ENCODE measurements around the gene TLN1.

TLN1 gene

DNA sequence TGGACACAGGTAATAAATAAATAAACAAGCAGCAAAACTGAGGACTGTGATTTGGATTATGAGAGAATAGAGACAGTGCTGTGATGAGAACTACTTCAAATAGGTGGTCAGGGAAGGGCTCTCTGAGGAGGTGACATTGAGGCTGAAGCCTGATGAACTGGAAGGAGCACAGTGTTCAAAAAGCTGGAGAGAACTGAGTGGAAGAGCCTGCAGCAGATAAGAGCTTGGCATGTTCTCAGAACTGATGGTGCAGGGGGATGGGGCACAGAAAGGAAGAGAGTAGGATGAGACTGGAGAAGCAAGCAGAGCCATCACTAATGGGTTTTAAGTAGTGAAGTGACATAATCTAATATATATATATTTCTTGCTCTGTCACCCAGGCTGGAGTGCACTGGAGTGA, 31.1 kb downstream of the TLN1 start:
- DNase-seq: no peak

DNA sequence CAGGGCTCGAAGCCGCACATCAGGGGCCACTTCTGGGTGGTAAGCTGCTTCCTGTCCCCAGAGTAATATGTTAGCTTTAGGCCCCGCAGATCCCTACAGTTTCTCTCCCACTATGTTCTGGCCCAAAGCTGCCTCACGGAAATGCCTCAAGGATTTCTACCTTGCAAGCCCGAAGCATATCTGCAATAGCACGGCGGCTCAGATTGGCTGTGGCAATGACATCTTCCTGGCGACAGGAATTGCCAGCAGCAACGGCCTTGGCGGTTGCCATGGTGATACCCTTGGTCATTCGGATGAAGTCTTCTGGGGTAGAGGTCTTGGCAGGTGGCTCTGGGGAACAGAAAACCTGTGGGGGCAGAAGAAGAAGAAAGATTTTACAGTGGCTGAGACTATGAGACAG, 32.0 kb downstream of the TLN1 start:
- DNase-seq: no peak

DNA sequence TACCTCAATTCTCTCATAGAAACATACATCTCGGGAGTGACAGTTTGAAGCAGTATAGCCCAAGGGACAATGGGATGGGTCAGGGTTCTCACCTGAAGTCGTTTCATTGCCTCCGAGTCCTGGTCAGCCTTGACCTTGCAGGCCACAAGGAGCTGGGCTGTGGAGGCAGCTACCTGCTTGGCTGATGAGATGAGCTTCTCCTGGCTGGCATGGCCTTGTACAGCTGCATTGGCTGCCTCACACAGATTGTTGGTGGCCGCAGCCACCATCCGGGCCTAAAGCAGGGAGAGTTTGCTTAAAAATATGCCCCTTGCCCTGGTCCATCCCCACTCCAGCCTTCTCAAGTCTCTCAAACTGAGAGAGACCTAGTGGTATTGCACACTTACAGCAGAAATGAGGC, 33.8 kb downstream of the TLN1 start:
- no peak for DNase-seq

DNA sequence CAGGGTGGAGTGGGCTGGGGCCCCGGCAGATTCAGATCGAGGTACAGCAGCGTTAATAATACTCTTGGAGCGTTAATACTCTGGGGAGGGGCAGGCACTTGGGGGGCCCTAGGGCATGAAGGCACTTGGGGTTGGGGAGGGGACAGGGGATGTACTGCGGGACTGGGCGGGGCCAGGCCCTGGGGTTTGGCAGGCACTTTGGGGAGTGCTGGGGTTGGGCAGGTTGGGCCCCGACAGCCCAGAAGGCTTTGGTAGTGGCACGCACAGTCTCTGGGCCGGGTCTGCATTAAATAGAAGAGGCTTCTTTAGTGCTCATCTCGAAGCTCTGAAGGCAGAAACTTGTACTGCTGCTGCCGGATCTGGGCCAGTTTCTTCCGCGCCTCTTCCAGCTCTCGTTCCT, 34.5 kb downstream of the TLN1 start:
- no peak for DNase-seq

DNA sequence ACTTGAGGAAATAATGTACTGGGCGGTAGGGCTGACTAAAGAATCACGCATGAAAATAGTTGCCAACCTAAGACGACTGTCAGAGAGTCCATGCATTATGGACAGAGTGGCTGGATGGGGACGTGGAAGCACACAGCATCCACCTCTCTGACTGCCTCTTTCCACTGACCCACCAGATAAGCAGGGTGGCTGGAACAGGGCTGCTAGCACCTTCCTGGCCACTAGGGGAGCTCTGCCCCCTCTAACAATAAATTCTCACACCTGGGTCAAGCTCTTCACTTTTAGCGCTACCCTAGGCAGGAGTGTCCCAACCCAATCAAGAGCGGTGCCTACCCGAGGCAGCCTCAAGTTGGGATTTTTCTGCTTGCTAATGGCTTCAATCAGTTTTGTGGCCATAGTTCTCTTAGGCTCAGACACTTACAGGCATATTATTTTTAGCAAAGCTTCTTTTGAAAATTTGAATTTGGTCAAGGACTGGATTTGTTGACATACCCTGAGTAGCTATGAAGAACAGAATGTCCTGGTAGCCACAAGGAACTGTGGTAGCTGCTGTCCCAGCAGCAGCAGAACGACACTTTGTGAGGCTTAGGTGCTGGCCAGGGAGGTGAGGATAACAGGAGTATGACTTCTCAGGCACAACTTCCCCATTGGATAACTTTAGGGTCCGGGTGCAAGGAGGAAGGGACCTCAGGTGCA, 35.3 kb downstream of the TLN1 start:
- peak; percentile 42 for DNase-seq

DNA sequence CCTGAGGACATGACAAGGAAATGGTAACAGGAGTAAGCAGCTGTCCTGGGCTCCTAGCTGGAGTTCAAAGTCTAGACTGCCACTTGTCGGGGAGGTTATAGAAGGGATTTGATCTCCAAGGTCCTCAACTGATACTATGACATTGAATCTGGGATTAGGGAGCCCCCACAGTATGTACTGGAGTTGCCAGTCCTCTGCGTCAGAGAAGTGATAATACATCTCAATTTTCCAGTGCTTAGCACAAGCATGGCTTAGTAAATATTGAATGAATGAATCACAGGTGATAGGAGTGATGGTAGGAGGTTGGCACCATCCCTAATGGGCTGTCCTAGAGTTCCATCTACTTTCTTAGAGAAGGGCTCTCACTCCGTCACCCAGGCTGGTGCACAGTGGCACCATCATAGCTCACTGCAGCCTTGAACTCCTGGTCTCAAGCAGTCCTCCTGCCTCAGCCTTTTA, 36.0 kb downstream of the TLN1 start:
- DNase-seq: no peak

DNA sequence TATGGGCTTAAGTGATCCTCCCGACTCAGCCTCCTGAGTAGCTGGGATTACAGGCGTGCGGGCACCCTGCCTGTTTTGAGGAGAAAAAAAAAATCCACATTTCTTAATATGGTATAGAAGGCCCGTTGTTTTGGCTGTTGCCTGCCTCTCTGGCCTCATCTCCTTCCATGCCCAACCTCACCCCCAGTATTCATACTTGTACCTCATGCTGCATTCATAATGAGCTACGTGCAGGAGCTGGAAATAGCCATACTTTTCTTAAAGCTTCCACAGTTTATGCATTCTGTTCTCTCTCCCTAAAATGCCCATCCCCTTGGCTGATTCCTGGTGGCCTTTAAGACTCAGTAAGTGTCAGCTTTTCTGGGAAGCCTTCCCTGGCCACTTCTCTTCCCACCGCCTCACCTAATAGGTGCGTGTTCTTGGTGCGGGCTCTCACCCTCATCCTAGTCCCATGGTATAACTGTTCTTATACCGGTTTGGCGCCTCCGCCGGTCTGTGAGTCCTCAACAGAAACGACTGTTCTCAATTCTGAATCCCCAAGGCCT, 40.2 kb downstream of the TLN1 start:
- DNase-seq: no peak

DNA sequence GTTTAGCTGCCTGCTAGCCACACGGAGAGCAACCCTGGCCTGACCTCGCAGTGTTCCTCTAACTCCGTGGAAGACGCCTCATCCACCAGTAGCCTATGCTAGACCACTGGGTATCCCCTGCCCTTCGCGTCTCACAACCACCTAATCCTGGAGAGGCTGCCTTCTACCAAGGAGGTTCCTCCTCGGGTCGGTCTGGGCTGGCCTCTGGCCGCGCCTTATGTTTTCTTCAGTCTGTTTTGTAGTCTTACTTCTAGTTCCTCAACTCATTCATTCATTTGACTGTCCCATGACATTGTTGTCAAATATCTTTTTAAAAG, 40.7 kb downstream of the TLN1 start:
- DNase-seq: no peak

DNA sequence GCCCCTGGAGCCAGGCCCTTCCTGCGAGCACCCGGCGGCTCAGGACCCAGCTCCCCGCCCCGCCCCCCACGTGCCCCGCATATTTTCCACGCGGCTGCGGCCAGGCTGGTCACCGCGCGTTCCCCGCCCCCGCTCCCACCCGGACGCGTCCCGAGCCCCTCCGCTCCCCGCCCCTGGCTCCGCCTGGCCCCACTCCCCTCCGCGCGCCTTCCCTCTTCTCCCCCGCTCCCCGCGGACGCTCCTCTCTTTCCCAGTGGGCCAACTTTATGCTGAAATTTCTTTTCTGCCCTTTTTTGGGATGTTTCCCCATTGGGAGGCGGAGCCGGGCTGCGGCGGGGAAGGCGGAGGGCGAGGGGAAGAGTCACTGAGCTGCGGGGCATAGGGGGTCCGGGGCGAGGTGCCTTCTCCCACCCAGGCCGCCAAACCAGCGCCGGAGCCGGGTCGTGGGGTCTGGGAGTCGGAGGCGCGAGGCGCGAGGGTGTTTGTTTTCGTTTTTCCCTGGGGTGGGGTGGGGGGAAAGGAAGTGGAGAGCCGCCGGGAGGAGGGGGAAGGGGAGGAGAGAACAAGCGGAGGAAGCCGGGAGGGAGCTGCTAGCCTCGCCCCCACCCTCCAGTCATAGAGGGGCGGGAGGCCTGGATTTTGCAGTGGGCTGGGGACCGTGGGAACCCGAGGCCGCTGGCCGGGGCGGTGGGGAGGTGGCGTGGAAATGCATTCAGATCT, 41.2 kb downstream of the TLN1 start:
- peak; percentile 30 for DNase-seq

DNA sequence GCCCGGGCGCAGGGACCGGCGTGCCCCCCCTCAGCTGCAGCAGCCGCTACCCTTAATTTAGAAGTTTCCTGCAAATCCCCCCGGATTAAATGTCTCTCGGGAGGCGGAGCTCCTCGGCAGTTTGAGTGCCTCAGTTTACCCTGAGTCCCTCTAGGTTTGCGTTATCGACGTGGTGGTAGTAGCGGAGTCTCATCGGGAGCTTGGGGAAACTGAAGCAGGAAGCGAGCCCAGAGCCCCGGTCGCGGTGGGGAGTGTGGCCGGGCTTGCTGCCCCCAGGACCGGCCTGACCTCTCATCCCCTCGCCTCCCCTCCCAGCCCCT, 41.7 kb downstream of the TLN1 start:
- DNase-seq: no peak

DNA sequence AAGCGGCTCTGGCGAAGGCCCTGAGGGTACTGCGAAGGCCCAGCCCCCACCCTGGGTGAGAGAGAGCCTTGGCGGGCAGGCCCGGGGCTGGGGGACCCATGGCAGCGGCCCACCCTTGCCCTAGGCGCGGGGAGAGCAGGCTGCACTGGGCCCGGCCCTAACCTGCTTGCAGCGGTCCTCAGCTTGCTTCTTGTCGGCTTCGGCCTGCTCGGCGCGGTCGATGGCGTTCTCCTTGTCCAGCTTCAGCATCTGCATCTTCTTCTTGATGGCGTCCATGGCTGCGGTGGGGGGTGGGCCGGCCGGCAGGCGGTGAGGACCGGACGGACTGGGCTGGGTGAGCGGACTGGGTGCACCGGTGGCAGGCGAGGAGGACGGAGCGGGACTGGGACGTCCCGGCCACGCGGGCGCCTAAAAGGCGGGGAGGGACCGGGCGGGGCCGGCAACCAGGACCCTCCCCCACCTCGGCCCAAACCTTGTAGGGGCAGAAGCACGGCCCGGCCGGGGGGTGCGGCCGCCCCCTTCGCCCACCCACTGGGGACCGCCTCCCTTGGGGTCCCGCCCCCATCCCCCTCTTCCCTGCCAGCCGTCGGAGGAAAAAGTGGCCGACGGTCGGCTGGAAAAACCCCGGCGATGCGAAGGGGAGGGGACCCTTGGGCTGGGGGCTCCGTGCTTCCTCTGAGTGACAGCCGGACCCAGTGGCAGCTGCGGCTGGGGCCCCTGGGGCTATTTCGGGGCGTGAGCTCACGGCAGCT, 42.3 kb downstream of the TLN1 start, which contains the start of gene TPM2:
TSS of gene TPM2 (minus strand) at position 384 of the 752 bp plus-strand sequence. CDS start at position 276, 108 bp downstream.
- DNase-seq: no peak

DNA sequence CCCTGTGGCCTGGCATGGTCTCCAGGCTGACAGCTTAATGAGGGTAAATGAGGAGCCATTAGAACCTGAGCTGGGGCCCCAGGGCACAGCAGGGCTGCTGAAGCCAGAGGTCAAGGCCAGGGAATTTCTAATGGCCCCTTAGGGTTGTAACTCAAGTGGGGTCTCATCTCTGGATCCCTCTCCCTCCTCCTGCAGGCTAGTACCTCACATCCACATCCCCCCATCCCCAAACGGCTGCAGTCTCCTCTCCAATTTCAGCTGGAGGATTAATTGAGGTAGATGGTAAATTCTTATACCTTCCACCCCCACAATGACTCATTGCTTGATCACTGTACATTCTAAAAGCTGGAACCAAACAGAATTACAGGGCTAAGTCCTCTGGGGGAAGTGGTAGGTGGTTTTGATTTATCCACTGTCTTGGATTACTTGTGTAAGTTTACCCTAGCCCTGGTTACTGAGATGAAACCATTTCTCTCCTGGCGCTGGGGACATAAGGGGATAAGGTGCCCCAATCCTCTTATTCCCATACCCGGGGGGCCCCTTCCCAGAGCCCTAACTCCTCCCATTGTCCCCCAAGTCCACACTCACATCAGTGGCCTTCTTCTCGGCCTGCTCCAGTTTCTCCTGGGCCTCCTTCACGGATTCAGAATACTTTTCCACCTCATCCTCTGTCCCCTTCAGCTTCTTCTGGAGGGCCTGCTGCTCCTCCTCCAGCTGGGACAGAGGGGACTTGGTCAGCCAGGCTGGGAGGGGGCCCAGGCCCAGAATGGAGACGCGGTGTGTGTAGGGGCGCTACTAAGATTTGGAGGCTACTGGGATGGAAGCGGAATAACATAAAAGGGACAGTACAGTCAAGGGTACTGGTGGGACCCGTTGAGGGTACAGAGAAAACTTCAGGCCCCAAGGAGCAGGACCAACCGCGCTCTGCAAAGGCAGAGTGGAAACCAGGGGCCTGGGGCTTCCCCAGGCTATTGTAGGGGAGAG, 43.1 kb downstream of the TLN1 start:
- DNase-seq: no peak

DNA sequence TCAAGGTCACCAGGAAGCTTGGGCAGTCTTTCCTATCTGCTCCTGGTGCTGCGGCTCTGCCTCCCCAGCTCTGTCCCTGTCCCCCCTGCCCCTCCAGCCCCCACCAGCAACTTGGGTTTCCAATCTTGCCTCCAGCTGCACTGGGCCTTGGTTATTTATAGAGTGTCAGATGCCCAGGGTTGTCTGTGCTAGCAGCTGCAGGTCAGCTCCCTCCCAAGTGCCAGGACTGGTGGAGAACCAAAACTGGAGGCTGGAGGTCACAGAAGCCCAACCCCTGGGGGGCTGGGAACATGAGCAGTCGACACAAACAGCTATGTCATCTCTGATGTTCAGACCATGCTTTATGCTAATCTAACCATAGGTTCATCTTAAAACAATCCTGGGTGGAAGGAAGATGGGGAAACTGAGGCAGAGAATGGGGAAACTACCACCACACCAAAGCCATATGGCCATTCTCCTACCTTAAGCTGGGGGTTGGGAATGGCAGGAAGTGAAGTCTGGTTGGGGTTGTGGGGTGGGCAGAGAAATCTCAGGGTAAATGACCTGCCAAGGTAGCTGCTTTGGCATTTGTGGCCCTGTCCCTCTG, 43.9 kb downstream of the TLN1 start:
- DNase-seq: no peak

DNA sequence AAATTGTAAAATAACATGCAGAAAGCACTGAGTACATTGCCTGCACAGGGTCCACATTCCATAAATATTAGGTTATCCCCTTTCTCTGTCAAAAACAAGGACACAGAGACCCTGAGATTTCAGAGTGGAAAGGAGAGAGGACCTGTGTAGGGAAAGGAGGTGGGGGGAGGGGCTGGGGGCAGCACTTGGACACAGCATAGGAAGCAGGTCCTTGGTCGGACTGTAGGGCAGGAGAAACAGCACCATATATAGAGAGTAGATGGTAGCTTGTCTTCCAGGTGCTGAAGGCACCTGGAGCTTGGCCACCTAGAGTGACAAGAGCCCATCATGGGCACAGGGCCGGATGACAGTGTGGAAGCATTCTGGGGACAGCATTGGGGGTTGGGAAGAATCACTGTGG, 44.7 kb downstream of the TLN1 start:
- no peak for DNase-seq

DNA sequence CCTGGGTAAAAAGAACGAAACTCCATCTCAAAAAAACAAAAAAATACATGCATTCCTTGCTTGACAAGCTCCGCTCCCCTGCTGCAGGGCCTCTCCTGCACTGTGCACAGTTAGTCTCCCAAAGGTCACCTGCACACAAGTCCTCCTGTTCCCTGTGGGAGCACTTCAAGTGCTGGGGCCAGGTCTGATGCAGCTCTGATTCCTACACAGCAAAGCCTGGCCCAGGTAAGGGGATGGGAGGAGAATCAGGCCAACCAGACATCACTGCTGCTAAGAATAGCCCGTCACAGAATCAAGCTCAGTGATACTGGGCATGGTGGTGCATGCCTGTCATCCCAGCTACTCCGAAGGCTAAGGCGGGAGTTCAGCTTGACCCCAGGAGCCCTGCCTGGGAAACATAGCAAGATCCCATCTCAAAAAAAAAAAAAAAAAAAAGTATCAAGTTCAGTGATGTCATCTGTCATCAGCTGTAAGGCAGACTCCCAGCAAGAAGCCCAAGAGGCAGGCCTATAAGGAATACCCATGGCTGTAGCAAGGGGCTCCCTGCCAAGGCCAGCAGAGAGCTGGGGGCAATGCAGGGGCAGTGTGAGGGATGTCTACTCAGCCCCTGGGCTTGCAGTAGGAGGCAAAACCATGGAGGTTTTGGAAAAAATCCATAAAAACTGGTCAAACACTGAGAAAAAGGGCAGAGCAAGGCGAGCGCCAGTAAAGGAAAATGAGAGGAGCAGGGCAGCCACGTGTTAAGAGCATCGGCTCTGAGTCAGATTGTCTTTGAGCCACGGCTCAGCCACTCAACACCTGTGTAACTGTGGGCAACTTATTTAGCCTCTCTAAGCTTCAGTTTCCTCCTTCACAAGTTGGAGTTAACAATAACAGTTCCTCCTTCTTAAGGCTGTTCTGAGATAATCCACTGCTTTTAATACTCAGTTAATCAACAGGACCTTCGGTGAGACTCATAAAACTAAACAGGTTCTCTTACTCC, 45.5 kb downstream of the TLN1 start:
- DNase-seq: no peak

DNA sequence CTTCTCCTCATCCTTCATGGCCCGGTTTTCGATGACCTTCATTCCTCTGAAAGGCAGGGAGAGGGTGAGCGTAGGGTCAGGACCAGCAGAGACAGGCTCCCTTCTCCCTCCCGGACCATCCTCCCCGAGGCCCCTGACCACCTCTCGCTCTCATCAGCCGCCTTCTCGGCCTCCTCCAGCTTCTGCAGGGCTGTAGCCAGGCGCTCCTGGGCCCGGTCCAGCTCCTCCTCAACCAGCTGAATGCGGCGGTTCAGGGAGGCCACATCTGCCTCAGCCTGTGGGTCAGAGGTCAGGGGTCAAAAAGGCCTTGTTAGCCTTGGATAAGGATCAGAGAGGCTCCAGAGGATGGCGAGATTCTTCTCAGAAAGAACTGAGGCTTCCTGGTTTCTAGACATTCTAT, 46.5 kb downstream of the TLN1 start:
- no peak for DNase-seq

DNA sequence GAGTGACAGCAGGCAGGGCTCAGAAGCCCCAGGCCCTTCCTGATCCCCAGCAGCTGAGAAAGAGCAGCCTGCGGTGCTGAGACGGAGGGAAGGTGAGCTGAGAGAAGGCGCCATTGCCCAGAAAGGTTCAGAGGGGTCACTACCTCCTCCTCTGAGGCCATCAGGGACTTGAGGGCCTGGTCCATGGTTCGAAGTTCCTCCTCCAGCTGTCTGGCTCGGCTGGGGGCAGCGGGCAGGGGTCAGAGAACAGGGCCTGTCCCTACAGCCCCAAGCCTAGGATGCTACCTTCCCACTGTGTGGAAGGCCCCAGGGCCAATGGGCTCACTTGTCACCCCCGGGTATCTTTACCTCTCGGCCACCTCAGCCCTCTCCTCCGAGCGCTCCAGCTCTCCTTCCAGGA, 47.1 kb downstream of the TLN1 start:
- no peak for DNase-seq

DNA sequence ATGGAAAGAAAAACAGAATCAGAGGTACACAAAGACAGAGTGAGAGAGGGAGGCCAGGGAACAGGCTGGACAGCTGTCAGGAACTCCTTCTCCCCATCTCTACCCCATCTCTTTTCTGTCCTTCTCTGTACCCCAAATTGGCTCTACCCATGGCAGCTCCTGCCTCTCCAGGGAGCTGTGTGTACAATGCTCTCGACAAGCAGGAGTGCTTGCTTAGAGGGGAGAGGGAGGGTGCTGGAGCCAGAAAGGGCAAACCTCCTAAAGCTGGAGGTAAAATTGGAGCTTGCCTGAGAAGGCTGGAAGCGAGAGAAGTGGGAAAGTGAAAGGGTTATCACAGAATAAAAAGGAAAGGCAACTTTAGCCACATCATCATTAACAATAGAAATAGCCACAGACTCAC, 48.7 kb downstream of the TLN1 start:
- no peak for DNase-seq

DNA sequence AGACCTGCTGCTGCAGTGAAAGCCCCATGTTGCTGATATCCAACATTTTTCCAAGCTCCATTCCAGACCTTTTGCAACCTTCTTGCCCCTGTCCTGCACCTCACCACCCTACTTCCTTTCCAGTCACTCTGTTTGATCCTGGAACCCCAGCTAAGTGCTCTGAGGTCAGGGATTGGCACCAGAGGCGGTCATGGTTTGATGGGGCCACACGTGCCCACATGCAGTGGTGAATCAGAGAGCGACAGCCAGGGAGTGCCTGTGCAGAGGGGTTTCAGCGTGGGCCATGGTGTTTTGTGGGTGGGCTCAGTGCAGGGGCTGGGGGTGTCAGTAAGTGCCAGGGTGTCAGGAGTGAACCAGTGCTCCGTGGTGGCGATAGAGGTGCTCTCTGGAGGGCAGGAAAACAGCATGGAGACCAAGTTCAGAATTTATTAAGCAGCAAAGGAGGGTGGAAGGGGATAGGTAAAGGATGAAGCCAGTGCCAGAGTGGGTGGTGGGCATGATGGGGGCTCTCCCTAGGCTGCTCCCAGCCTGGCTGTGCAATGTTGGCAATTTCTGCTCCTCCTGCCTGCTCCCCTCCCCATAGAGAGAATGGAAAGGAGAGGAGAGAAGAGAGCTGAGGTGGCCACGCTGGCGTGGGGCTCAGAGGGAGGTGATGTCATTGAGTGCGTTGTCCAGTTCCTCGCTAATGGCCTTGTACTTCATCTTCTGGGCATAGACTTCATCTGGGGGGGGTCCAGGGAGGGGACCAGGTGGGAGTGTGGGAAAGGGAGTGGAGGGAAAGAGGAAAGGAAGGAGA, 49.3 kb downstream of the TLN1 start:
- DNase-seq: no peak

DNA sequence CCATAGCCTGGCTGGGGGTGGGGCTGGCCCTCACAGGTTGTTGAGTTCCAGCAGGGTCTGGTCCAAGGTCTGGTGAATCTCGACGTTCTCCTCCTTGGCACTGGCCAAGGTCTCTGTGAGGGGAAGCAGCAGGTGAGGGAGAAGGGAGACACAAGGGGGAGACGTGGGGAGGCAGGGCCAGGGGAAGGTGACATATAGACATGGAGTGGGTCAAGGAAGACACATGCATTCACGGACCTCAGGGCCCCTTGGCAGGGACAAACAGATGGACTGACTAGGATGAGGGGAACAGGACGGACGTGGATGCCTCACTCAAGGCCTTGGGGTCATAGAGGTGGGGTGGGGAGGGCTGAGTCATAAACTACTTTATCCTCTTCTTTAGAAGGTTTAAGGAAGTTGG, 49.9 kb downstream of the TLN1 start:
- no peak for DNase-seq

Measured in T-helper 9 cell (primary cell).